ENCODE results near the gene RNF152. TPM values are rescaled to one million over a fixed set of nuclear protein-coding genes. Genes with fewer than 3 reads are reported as not detected.

The RNF152 gene
- total RNA-seq, 4 donors from 2014 or later = 11.8 to 16.7 (median 12.8) TPM

DNA sequence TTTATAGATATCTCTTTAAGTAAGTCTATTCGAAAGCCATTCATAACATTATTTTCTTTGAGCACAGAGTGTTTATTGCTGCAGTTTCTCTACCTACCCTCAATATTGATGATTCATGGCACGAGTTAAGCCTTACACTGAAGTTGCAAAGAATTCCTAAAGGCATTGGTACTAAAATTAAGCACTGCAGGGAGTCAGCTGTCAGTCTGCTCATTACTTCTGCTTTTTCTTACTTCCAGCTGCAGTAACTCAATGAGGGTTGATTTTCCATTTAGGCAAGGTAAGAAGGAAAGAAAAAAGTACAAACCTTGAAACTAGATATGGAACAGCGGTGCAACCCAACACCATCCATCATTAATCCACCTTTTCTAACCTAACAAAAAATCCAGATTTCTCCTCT, 65.2 kb downstream of the RNF152 start:
- no peaks in the 10 kb centered on the region for H3K9me3 ChIP-seq
- H3K27ac ChIP-seq = no peak overlapping the region
- H3K4me1 ChIP-seq = no peaks in the 10 kb centered on the region
- TF ChIP-seq, protein P1, sequence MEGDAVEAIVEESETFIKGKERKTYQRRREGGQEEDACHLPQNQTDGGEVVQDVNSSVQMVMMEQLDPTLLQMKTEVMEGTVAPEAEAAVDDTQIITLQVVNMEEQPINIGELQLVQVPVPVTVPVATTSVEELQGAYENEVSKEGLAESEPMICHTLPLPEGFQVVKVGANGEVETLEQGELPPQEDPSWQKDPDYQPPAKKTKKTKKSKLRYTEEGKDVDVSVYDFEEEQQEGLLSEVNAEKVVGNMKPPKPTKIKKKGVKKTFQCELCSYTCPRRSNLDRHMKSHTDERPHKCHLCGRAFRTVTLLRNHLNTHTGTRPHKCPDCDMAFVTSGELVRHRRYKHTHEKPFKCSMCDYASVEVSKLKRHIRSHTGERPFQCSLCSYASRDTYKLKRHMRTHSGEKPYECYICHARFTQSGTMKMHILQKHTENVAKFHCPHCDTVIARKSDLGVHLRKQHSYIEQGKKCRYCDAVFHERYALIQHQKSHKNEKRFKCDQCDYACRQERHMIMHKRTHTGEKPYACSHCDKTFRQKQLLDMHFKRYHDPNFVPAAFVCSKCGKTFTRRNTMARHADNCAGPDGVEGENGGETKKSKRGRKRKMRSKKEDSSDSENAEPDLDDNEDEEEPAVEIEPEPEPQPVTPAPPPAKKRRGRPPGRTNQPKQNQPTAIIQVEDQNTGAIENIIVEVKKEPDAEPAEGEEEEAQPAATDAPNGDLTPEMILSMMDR (IDR thresholded peaks at IDR 0.05) = no peak
- TF ChIP-seq EP300 (IDR thresholded peaks at IDR 0.05) (no peak), POLR2A (IDR thresholded peaks at IDR 0.05) (no peak)
- WGBS, 2 donors = 64 to 66% methylated on average over 3 of the region's 3 CpGs
- no peaks in the 10 kb centered on the region for H3K27me3 ChIP-seq
- no peak overlapping the region for H3K4me3 ChIP-seq
- H3K36me3 ChIP-seq = no peaks in the 10 kb centered on the region
- DNase-seq (ENCODE audit: low spot score in 2 of 2) = no peak

DNA sequence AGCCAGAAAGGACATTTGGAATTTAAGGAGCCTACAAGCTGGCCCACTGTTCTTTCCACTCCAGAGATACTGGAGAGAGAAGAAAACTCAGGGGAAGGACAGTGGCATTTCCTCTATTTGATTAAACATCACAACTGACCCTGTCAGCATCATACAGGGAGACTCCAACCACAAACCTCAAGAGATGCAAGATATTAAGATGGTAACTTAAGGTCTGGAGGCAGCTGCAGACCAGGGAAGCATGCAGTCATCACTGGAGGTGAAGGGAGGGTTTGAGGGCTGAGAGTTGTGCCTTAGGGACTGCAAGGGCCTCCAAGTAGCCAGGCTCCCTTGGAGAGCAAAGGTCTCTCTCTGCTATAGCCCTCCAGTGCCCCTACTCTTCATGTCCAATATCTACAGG, 67.4 kb downstream of the RNF152 start:
- H3K9me3 ChIP-seq = no peaks in the 10 kb centered on the region
- DNase-seq (ENCODE audit: low spot score in 2 of 2) = no peak
- no peak overlapping the region for H3K4me3 ChIP-seq
- H3K4me1 ChIP-seq = no peaks in the 10 kb centered on the region
- no peak overlapping the region for H3K27ac ChIP-seq
- H3K27me3 ChIP-seq = no peaks in the 10 kb centered on the region
- TF ChIP-seq EP300 (IDR thresholded peaks at IDR 0.05) = no peak
- no peak for TF ChIP-seq POLR2A (IDR thresholded peaks at IDR 0.05)
- TF ChIP-seq, protein P1 (IDR thresholded peaks at IDR 0.05) = no peak
- H3K36me3 ChIP-seq = no peaks in the 10 kb centered on the region

DNA sequence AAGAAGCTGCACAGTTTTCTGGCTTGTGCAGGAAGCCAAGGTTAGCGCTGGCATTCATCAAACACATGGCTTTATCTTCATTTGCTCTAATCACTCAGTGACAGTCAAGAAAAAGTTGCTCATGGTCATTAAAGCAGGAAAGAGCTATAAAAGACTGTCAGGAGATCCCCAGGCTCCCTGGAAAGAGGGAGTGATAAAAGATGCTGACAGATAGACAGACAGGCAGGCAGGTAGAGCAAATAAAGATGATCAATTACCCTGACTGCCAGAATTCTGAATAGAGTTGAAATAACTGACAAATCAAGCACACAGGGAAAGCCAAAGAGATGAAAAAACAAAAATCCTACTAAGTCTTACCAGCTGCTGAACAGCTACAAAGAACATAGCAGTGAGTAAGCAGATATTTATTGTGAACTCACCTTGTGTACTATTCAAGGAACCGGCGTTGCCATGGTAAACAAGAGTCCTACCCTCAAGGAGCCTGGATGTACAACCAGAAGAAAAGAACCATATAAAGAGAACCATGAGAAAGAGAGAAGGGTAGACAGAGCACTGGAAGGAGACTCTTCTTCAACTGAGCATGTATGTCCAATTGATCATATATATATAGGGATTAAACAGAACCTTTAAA, 68.0 kb downstream of the RNF152 start:
- Histone ChIP-seq H3K4me1 (no peaks in the 10 kb centered on the region), H3K9me3 (no peaks in the 10 kb centered on the region), H3K27me3 (no peaks in the 10 kb centered on the region), H3K27ac (no peak overlapping the region), H3K36me3 (no peaks in the 10 kb centered on the region), H3K4me3 (no peak overlapping the region)
- TF ChIP-seq EP300 (IDR thresholded peaks at IDR 0.05) (no peak), POLR2A (IDR thresholded peaks at IDR 0.05) (no peak)
- TF ChIP-seq, protein P1 (IDR thresholded peaks at IDR 0.05) = no peak
- no peak for DNase-seq (ENCODE audit: low spot score in 2 of 2)
- WGBS, 2 donors = 70 to 79% methylated on average over 3 of the region's 3 CpGs

DNA sequence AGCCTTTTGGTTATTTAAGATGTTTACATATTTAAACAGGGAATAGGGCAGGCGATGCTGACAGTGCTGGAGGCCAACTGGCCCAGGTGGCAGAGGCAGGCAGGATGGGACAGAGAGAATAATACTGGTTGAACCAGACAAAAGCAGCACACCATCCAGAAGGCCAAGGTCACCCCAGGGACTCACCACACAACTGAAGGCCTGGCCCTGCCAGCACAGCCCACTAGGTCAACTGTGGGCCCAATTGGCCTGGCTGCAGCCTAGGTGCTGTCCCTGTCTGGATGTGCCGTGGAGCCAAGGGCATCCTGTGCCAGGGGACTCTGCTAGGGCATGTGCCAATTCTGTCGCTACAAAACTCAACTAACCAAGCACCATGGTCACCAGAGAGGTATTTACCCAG, 69.2 kb downstream of the RNF152 start:
- no peak overlapping the region for H3K27ac ChIP-seq
- H3K27me3 ChIP-seq = no peaks in the 10 kb centered on the region
- DNase-seq (ENCODE audit: low spot score in 2 of 2) = no peak
- TF ChIP-seq POLR2A (IDR thresholded peaks at IDR 0.05) = no peak
- no peak for TF ChIP-seq EP300 (IDR thresholded peaks at IDR 0.05)
- TF ChIP-seq, protein P1 (IDR thresholded peaks at IDR 0.05) = no peak
- WGBS, 2 donors = 88 to 95% methylated on average over 3 of the region's 3 CpGs
- no peaks in the 10 kb centered on the region for H3K9me3 ChIP-seq
- H3K4me1 ChIP-seq = no peaks in the 10 kb centered on the region
- no peak overlapping the region for H3K4me3 ChIP-seq
- H3K36me3 ChIP-seq = no peaks in the 10 kb centered on the region

DNA sequence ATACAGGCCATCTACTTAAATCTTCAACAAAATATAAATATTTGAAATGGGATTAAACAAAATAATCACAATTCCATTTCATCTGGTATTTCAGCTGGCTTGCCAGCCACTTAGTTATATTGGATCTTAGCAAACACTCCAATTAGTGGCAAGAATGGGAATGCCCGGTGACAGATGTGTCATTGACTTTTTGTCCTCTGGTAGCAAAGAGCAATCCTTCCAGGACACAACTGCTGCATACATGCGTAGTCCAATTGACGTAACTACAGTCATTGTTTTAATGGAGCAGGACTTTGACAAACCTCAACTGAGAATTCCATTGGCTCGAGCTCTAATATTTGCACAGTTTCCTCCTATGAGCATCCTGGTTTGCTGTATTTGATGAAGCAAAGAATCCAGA, 69.9 kb downstream of the RNF152 start:
- Histone ChIP-seq H3K4me3 (no peak overlapping the region), H3K27ac (no peak overlapping the region), H3K4me1 (no peaks in the 10 kb centered on the region), H3K9me3 (no peaks in the 10 kb centered on the region), H3K36me3 (no peaks in the 10 kb centered on the region), H3K27me3 (no peaks in the 10 kb centered on the region)
- no peak for DNase-seq (ENCODE audit: low spot score in 2 of 2)
- 87% methylated on average over 4 of the region's 4 CpGs for WGBS, 2 donors
- no peak for TF ChIP-seq POLR2A (IDR thresholded peaks at IDR 0.05)
- TF ChIP-seq, protein P1 (IDR thresholded peaks at IDR 0.05) = no peak
